ENCODE data around the gene ATP8B4.

DNA sequence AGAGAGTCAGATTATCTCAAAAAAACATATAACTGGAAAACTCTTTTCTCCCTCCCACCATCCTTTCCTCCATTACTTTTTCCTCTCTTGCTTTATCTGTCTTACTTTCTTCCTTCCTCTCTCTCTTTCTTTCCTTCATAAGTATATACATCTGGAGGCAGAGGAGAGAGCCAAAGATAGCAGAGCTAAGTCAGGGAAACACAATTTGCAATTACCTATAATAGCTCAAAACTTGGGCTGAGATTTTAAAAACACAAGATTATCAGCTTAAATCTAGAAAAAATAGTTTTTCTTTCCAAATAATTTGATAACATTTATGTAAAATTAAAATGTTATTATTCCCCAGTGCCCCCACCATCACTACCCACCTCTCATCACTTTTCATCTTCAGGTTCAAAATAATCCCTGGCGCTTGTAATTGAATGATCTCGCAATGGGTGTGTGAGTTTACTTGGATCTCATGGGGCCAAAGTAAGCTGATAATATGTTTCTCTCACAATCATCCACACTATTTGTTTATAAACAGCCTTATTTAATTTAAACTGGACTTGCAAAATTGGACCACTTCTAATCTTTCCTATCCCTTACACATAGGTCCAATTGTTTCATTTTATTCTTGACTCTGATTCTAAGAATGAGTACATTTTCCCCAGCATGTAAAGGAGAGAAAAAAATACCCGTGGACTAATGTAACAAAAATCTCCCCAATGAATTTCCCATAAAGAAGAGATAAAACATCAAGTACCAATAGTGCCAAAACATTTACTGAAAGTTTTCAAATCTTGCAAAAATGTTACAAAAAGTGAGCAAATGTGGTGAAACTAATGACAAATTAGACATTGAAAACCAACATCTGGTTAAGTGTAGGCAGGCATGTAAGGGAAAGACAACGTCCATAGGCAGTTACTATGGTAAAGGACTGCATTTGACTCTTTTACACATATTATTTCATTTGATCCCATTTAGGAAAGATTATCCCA lies 261.2 kb downstream of the ATP8B4 start:
- TF ChIP-seq, protein P1, sequence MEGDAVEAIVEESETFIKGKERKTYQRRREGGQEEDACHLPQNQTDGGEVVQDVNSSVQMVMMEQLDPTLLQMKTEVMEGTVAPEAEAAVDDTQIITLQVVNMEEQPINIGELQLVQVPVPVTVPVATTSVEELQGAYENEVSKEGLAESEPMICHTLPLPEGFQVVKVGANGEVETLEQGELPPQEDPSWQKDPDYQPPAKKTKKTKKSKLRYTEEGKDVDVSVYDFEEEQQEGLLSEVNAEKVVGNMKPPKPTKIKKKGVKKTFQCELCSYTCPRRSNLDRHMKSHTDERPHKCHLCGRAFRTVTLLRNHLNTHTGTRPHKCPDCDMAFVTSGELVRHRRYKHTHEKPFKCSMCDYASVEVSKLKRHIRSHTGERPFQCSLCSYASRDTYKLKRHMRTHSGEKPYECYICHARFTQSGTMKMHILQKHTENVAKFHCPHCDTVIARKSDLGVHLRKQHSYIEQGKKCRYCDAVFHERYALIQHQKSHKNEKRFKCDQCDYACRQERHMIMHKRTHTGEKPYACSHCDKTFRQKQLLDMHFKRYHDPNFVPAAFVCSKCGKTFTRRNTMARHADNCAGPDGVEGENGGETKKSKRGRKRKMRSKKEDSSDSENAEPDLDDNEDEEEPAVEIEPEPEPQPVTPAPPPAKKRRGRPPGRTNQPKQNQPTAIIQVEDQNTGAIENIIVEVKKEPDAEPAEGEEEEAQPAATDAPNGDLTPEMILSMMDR (IDR thresholded peaks at IDR 0.05) = no peak
- TF ChIP-seq POLR2A (IDR thresholded peaks at IDR 0.05) = no peak

Data from testis (tissue), 2 donors.